Liver (tissue), 9 donors: ENCODE results near the gene LMTK2. TPM values are rescaled to one million over a fixed set of nuclear protein-coding genes. Genes with fewer than 3 reads are reported as not detected.

Experiments
- DNase-seq: peaks from one replicate; pipeline ENCODE4 v3.0.0-alpha.2; 2017; ENCODE audit warnings: low spot score
- H3K27ac ChIP-seq, 2 donors: one replicate each; pipeline ENCODE4 v1.7.0; 2013; ENCODE audit warnings: inconsistent platforms in 2 of 2, low read length in 2 of 2, control low read depth in 1 of 2, low read depth in 1 of 2, mild to moderate bottlenecking in 1 of 2
- H3K27me3 ChIP-seq, 4 donors: one replicate each; pipeline versions ENCODE4 v1.6.1 to v1.7.0; 2013; ENCODE audit warnings: low read length in 3 of 4, inconsistent platforms in 1 of 4, mild to moderate bottlenecking in 1 of 4, moderate library complexity in 1 of 4; ENCODE audit not compliant: control insufficient read depth in 4 of 4, insufficient read depth in 4 of 4
- H3K36me3 ChIP-seq, 4 donors: one replicate each; pipeline versions ENCODE4 v1.6.1 to v1.7.0; 2013; ENCODE audit warnings: low read length in 3 of 4, mild to moderate bottlenecking in 3 of 4, low read depth in 1 of 4, moderate library complexity in 1 of 4; ENCODE audit not compliant: control insufficient read depth in 4 of 4, insufficient read depth in 3 of 4
- H3K4me1 ChIP-seq, 4 donors: one replicate each; pipeline versions ENCODE4 v1.6.1 to v1.7.0; 2013; ENCODE audit warnings: low read length in 3 of 4, mild to moderate bottlenecking in 3 of 4, moderate library complexity in 1 of 4; ENCODE audit not compliant: control insufficient read depth in 4 of 4, insufficient read depth in 4 of 4
- H3K4me3 ChIP-seq, 3 donors: one replicate each; pipeline versions ENCODE4 v1.6.1 to v1.7.0; 2013; ENCODE audit warnings: low read length in 3 of 3, control low read depth in 1 of 3, low read depth in 1 of 3, mild to moderate bottlenecking in 1 of 3
- H3K9ac ChIP-seq, 2 donors: one replicate each; pipeline ENCODE4 v1.7.0; 2013; ENCODE audit warnings: low read length in 2 of 2, mild to moderate bottlenecking in 2 of 2, moderate library complexity in 2 of 2, control low read depth in 1 of 2, low read depth in 1 of 2
- H3K9me3 ChIP-seq, 4 donors: one replicate each; pipeline versions ENCODE4 v1.6.1 to v1.7.0; 2013; ENCODE audit warnings: low read length in 3 of 4; ENCODE audit not compliant: control insufficient read depth in 4 of 4
- GABPA ChIP-seq, 2 donors: IDR thresholded peaks in 1 of 2; conservative IDR thresholded peaks in 1 of 2; 2 replicates each; pipeline ENCODE4 v1.6.1; 2016; ENCODE audit warnings: antibody characterized with exemption in 2 of 2, mild to moderate bottlenecking in 1 of 2, moderate library complexity in 1 of 2
- RAD21 ChIP-seq, 2 donors: IDR thresholded peaks; 2 replicates each; pipeline ENCODE4 v1.6.1; 2016; ENCODE audit warnings: antibody characterized with exemption in 2 of 2, mild to moderate bottlenecking in 2 of 2
- REST ChIP-seq: IDR thresholded peaks from 2 replicates; pipeline ENCODE4 v1.6.1; 2016; ENCODE audit warnings: antibody characterized with exemption, mild to moderate bottlenecking
- TAF1 ChIP-seq: conservative IDR thresholded peaks from 2 replicates; pipeline ENCODE4 v1.6.1; 2016; ENCODE audit warnings: antibody characterized with exemption, mild to moderate bottlenecking
- ZBTB33 ChIP-seq: IDR thresholded peaks from 2 replicates; pipeline ENCODE4 v1.6.1; 2016; ENCODE audit warnings: antibody characterized with exemption
- WGBS: extraction: QIAGEN DNeasy Blood & Tissue Kit; methylation state at CpG from one replicate; pipeline ENCODE4 v1.1.7; 2013; 5-methylcytosine and 5-hydroxymethylcytosine counted together
- polyA plus RNA-seq, 2 donors: library from polyadenylated mRNA; stranded (reverse) in 1 of 2; unstranded in 1 of 2; fragments of 200-250 nt in 1 of 2; fragments of >200 nt in 1 of 2; fragmentation: Nextera tagmentation in 1 of 2; extraction: Ambion mirVana in 1 of 2; gene quantifications; one replicate each; pipeline versions ENCODE4 v1.2.1 to v1.2.3, GENCODE V29; 2013 to 2015
- total RNA-seq, 2 donors: library from RNA; depleted of rRNA; stranded (reverse); fragments of >200 nt; gene quantifications; one replicate each; pipeline ENCODE4 v1.2.3, GENCODE V29; 2014
- donor health status: healthy.
- donor health status: healthy.
- donor health status: healthy.
- donor health status: healthy.
- donor health status: healthy.

The LMTK2 gene
- total and polyA plus RNA-seq, 4 donors: 3.1 to 14.3 (median 9.0) TPM

DNA sequence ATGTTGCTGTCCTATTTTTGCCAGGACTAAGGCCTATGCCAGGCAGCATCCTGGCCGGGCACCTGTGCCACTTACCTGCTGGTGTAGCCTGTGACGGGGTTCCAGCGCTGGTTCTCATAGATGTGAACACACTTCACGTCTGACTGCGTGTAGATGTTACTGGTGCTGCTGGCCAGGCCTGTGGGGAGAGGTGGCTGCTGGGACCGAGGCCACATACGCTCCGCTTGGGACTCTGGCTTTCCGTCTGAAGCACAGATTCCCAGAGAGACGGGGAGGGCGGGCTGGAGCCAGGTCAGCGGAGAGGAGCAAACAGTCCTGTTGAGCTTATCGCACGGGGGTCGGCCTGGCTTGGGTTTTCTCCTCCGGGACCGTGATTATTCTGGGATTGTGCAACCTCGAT is 121.3 kb downstream of the LMTK2 start (continued):
- no peak for TF ChIP-seq REST
- no peak for TF ChIP-seq TAF1

DNA sequence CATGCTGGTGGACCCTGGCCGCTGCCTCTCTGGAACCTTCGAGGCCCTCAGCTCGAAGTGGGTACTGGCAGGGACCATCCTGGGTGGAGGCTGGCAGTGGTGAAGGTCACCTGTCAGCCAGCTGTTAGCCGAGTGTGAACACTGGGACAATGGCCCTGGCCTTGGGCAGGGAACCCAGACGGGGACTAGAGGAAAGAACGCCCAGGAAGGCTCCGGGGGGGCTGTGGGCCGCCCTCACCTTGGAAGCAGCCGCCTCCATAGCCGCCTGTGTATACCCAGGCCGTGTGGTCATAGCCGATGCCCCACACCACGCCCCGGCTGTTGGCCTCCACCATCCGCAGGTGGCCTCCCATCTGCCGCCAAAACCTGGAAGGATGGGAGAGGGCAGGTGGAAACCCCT is 122.1 kb downstream of the LMTK2 start:
- Histone ChIP-seq H3K9ac (no peak overlapping the region), H3K4me1 (no peaks in the 10 kb centered on the region), H3K27me3 (no peaks in the 10 kb centered on the region), H3K4me3 (no peak overlapping the region), H3K36me3 (peaks cover 0 to 23% (median 4%) of the 10 kb centered on the region in 4 donors), H3K9me3 (no peaks in the 10 kb centered on the region), H3K27ac (no peak overlapping the region)
- 96% methylated on average over 16 of the region's 16 CpGs for WGBS
- TF ChIP-seq RAD21 (IDR thresholded peaks at IDR 0.05): no peak
- TF ChIP-seq ZBTB33: no peak
- no peak for DNase-seq

- TF ChIP-seq GABPA (IDR thresholded peaks at IDR 0.05 in 1 of 2, conservative IDR thresholded peaks at IDR 0.05 in 1 of 2) (no peak), ZBTB33 (no peak)
- Histone ChIP-seq H3K4me1 (no peaks in the 10 kb centered on the region), H3K9ac (no peak overlapping the region), H3K4me3 (no peak overlapping the region), H3K27me3 (no peaks in the 10 kb centered on the region), H3K27ac (no peak overlapping the region), H3K36me3 (peaks cover 0 to 24% (median 4%) of the 10 kb centered on the region in 4 donors), H3K9me3 (no peaks in the 10 kb centered on the region)
- no peak for DNase-seq
- WGBS: 94% methylated on average over 11 of the region's 11 CpGs
These were observed 122.8 kb downstream of the LMTK2 start for GRCh38 chr7:98229441-98229840.
